ENCODE measurements around the gene ULK3. TPM values are rescaled to one million over a fixed set of nuclear protein-coding genes. Genes with fewer than 3 reads are reported as not detected.
A peak's percentile ranks its signal among the peaks of the same experiment; 100 is the strongest.

The ULK3 gene
- total RNA-seq, 2 experiments from 2014 or later: 59.9 to 60.4 TPM

- Mint-ChIP-seq H3K4me1 (peaks cover 55% of the 10 kb centered on the region), H3K27me3 (no peaks in the 10 kb centered on the region), H3K27ac (peak overlapping the region; percentile 98), H3K4me3 (peak overlapping the region; percentile 88), H3K36me3 (peaks cover 39% of the 10 kb centered on the region), H3K9me3 (no peaks in the 10 kb centered on the region)
- DNase-seq (peak; percentile 89), ATAC-seq (ENCODE audit: low read depth) (peak; percentile 70)
- POLR2A ChIA-PET: interaction anchor here (0.5 to 21.9 kb wide), 19 partner anchors 5 to 793 kb away, joined by 3 to 709 read pairs (median 4); partner anchors contain the start of genes ARID3B, COX5A, CSK and FAM219B
These were observed 55.5 kb downstream of the ULK3 start for GRCh38 chr15:74787251-74788041.

GRCh38 chr15:74786551-74787165 is 56.3 kb downstream of the ULK3 start:
- H3K4me3 Mint-ChIP-seq: peak overlapping the region; percentile 88
- peak overlapping the region; percentile 98 for H3K27ac Mint-ChIP-seq
- peaks cover 48% of the 10 kb centered on the region for H3K4me1 Mint-ChIP-seq
- DNase-seq (peak; percentile 58), ATAC-seq (ENCODE audit: low read depth) (no peak)
- POLR2A ChIA-PET: interaction anchor here (0.5 to 21.9 kb wide), 16 partner anchors 6 to 409 kb away, joined by 3 to 709 read pairs (median 6); partner anchors contain the start of genes ARID3B, COX5A, CSK and FAM219B
- H3K9me3 Mint-ChIP-seq: no peaks in the 10 kb centered on the region
- no peaks in the 10 kb centered on the region for H3K27me3 Mint-ChIP-seq
- peaks cover 35% of the 10 kb centered on the region for H3K36me3 Mint-ChIP-seq

Small RNA genes lying within 50 kb of the gene (microRNA-seq; reads per million reads assigned to microRNA genes)
- gene MIR4513 (not detected), gene MIR6882 (not detected)

Other genes with a start within 250 kb of the ULK3 start
- 100 to 1,000 TPM; 134 to 148 TPM for gene CLK3, start 227.3 kb downstream of the ULK3 start, total RNA-seq
- 10 to 100 TPM; 46.7 to 47.0 TPM for gene EDC3, start 147.1 kb downstream of the ULK3 start, total RNA-seq
- gene CYP1A1, start 117.6 kb downstream of the ULK3 start, total RNA-seq: 10 to 100 TPM; 12.0 to 12.4 TPM
- gene CYP1A2, start 94.3 kb downstream of the ULK3 start, total RNA-seq: not detected
- 100 to 1,000 TPM; 269 to 281 TPM for gene CSK, start 61.1 kb downstream of the ULK3 start, total RNA-seq
- gene LMAN1L, start 30.3 kb downstream of the ULK3 start, total RNA-seq: under 1 TPM; 0.36 to 0.37 TPM
- gene CPLX3, start 16.5 kb downstream of the ULK3 start, total RNA-seq: under 1 TPM; 0.17 to 0.28 TPM
- 100 to 1,000 TPM; 100 to 103 TPM for gene SCAMP2, start 30.2 kb upstream of the ULK3 start, total RNA-seq
- gene MPI, start 46.9 kb upstream of the ULK3 start, total RNA-seq: 10 to 100 TPM; 68.7 to 72.9 TPM
- gene FAM219B, start 63.7 kb upstream of the ULK3 start, total RNA-seq: 100 to 1,000 TPM in 1 of 2 experiments, 10 to 100 TPM in 1; 90.3 to 113 TPM
- 100 to 1,000 TPM; 220 to 222 TPM for gene COX5A, start 94.9 kb upstream of the ULK3 start, total RNA-seq
- 1 to 10 TPM; 3.5 to 4.2 TPM for gene RPP25, start 113.6 kb upstream of the ULK3 start, total RNA-seq
- under 1 TPM in 1 of 2 experiments, not detected in 1; 0.22 TPM for gene SCAMP5, start 152.4 kb upstream of the ULK3 start, total RNA-seq
- gene PPCDC, start 180.4 kb upstream of the ULK3 start, total RNA-seq: 10 to 100 TPM; 16.0 to 16.7 TPM

All from activated naive CD8-positive, alpha-beta T cell treated with anti-CD3 and anti-CD28 coated beads, Interleukin-2, amount 10 ng/mL, durations not matched to agents 7 days and 5 days (primary cell).